H9 (cell line): ENCODE results near the gene TBC1D9. TPM values are rescaled to one million over a fixed set of nuclear protein-coding genes. Genes with fewer than 3 reads are reported as not detected.
"Not testable (repeated sequence)": the region's sequence is repeated elsewhere in the genome, so short reads cannot be mapped to it uniquely, and the experiment has no call there.

ENCODE experiments used
- DNase-seq: peaks from one replicate; pipeline ENCODE4 v3.0.0-alpha.2; 2017
- H2AFZ ChIP-seq: one replicate; pipeline ENCODE4 v1.6.1; 2013; ENCODE audit warnings: mild to moderate bottlenecking, low read length, control low read depth, moderate library complexity
- H2AK5ac ChIP-seq: 2 replicates; pipeline ENCODE4 v1.6.1; 2013; ENCODE audit warnings: low read length, control low read depth, mixed read lengths; ENCODE audit not compliant: insufficient read length
- H2BK120ac ChIP-seq: one replicate; pipeline ENCODE4 v1.6.1; 2013; ENCODE audit warnings: low read depth, mild to moderate bottlenecking, low read length, control low read depth, inconsistent platforms; ENCODE audit not compliant: poor library complexity, severe bottlenecking
- H2BK12ac ChIP-seq: 2 replicates; pipeline ENCODE4 v1.6.1; 2013; ENCODE audit warnings: low read length, control low read depth, mixed read lengths, low read depth; ENCODE audit not compliant: insufficient read length
- H2BK15ac ChIP-seq: 2 replicates; pipeline ENCODE4 v1.6.1; 2013; ENCODE audit warnings: low read depth, low read length, control low read depth
- H2BK20ac ChIP-seq: one replicate; pipeline ENCODE4 v1.6.1; 2013; ENCODE audit warnings: low read depth, mild to moderate bottlenecking, low read length, control low read depth, inconsistent platforms; ENCODE audit not compliant: poor library complexity, severe bottlenecking
- H2BK5ac ChIP-seq: 2 replicates; pipeline ENCODE4 v1.6.1; 2013; ENCODE audit warnings: low read length, control low read depth, mixed read lengths; ENCODE audit not compliant: insufficient read length
- H3K14ac ChIP-seq: 2 replicates; pipeline ENCODE4 v1.6.1; 2013; ENCODE audit warnings: low read length, control low read depth; ENCODE audit not compliant: insufficient read depth
- H3K18ac ChIP-seq: 2 replicates; pipeline ENCODE4 v1.6.1; 2013; ENCODE audit warnings: low read depth, mild to moderate bottlenecking, mixed read lengths, low read length, control low read depth; ENCODE audit not compliant: insufficient read length
- H3K23ac ChIP-seq: 2 replicates; pipeline ENCODE4 v1.6.1; 2013; ENCODE audit warnings: low read length, control low read depth, mixed read lengths, low read depth; ENCODE audit not compliant: insufficient read length
- H3K23me2 ChIP-seq: 2 replicates; pipeline ENCODE4 v1.6.1; 2013; ENCODE audit warnings: low read depth, mild to moderate bottlenecking, mixed read lengths, low read length, control low read depth; ENCODE audit not compliant: insufficient read length, poor library complexity, severe bottlenecking
- H3K27ac ChIP-seq: 2 replicates; pipeline ENCODE4 v1.5.1; 2013; ENCODE audit warnings: low read length, control low read depth, mixed read lengths, low read depth; ENCODE audit not compliant: insufficient read length
- H3K27me3 ChIP-seq: 2 replicates; pipeline ENCODE4 v1.6.1; 2013; ENCODE audit warnings: low read length, control low read depth, inconsistent platforms; ENCODE audit not compliant: insufficient read depth
- H3K4ac ChIP-seq: 2 replicates; pipeline ENCODE4 v1.6.1; 2013; ENCODE audit warnings: low read depth, mild to moderate bottlenecking, control low read depth, inconsistent platforms, low read length, moderate library complexity
- H3K4me1 ChIP-seq: 2 replicates; pipeline ENCODE4 v1.6.1; 2013; ENCODE audit warnings: low read length, control low read depth, inconsistent platforms; ENCODE audit not compliant: insufficient read depth
- H3K4me2 ChIP-seq: 2 replicates; pipeline ENCODE4 v1.6.1; 2013; ENCODE audit warnings: low read length, control low read depth, mixed read lengths; ENCODE audit not compliant: insufficient read length, insufficient read depth
- H3K56ac ChIP-seq: 2 replicates; pipeline ENCODE4 v1.6.1; 2013; ENCODE audit warnings: low read depth, mild to moderate bottlenecking, mixed read lengths, low read length, control low read depth; ENCODE audit not compliant: insufficient read length
- H3K79me1 ChIP-seq: 2 replicates; pipeline ENCODE4 v1.6.1; 2013; ENCODE audit warnings: low read depth, mild to moderate bottlenecking, moderate library complexity, low read length, control low read depth, inconsistent platforms; ENCODE audit not compliant: insufficient read depth, poor library complexity, severe bottlenecking
- H3K79me2 ChIP-seq: 2 replicates; pipeline ENCODE4 v1.6.1; 2013; ENCODE audit warnings: low read length, control low read depth, inconsistent platforms; ENCODE audit not compliant: insufficient read depth
- H3K9ac ChIP-seq: 2 replicates; pipeline ENCODE4 v1.6.1; 2013; ENCODE audit warnings: low read length, control low read depth, mixed read lengths; ENCODE audit not compliant: insufficient read length; ENCODE audit errors: extremely low read depth
- H3K9me3 ChIP-seq: one replicate; pipeline ENCODE4 v1.6.1; 2013; ENCODE audit warnings: low read depth, low read length, inconsistent platforms; ENCODE audit not compliant: control insufficient read depth
- H3T11ph ChIP-seq: one replicate; pipeline ENCODE4 v1.6.1; 2013; ENCODE audit warnings: mild to moderate bottlenecking, low read length, control low read depth, inconsistent platforms
- H4K20me1 ChIP-seq: one replicate; pipeline ENCODE4 v1.6.1; 2013; ENCODE audit not compliant: control insufficient read depth, insufficient read length, insufficient read depth
- H4K5ac ChIP-seq: 2 replicates; pipeline ENCODE4 v1.6.1; 2013; ENCODE audit warnings: low read depth, mild to moderate bottlenecking, mixed read lengths, low read length, control low read depth; ENCODE audit not compliant: insufficient read length
- H4K8ac ChIP-seq: replicated peaks from 2 replicates; pipeline ENCODE4 v1.6.1; 2013; ENCODE audit warnings: low read length, control low read depth, mixed read lengths, low read depth; ENCODE audit not compliant: insufficient read length
- H4K91ac ChIP-seq: 2 replicates; pipeline ENCODE4 v1.6.1; 2013; ENCODE audit warnings: low read depth, mild to moderate bottlenecking, moderate library complexity, mixed read lengths, low read length, control low read depth; ENCODE audit not compliant: insufficient read length
- H3K27ac Mint-ChIP-seq, 3 experiments: 2 replicates in 2 of 3; 3 replicates in 1 of 3; pipeline ENCODE4 v1.8.0; 2020 to 2021; ENCODE audit warnings: mixed read lengths in 3 of 3, mild to moderate bottlenecking in 1 of 3, moderate library complexity in 1 of 3
- H3K27me3 Mint-ChIP-seq: 2 replicates; pipeline ENCODE4 v1.8.0; 2021; ENCODE audit warnings: low read depth, mild to moderate bottlenecking, moderate library complexity, mixed read lengths
- H3K36me3 Mint-ChIP-seq, 3 experiments: 2 replicates in 2 of 3; 3 replicates in 1 of 3; pipeline ENCODE4 v1.8.0; 2020 to 2021; ENCODE audit warnings: low read depth in 3 of 3, mixed read lengths in 3 of 3; ENCODE audit not compliant: insufficient read depth in 1 of 3
- H3K4me1 Mint-ChIP-seq, 2 experiments: 2 replicates each; pipeline ENCODE4 v1.8.0; 2020; ENCODE audit warnings: mixed read lengths in 2 of 2
- H3K4me3 Mint-ChIP-seq, 2 experiments: 2 replicates in 1 of 2; 3 replicates in 1 of 2; pipeline ENCODE4 v1.8.0; 2020 to 2021; ENCODE audit warnings: mild to moderate bottlenecking in 2 of 2, mixed read lengths in 2 of 2, moderate library complexity in 1 of 2
- H3K9me3 Mint-ChIP-seq, 2 experiments: 2 replicates in 1 of 2; 3 replicates in 1 of 2; pipeline ENCODE4 v1.8.0; 2020; ENCODE audit warnings: mild to moderate bottlenecking in 2 of 2, mixed read lengths in 2 of 2, moderate library complexity in 1 of 2
- CTCF ChIP-seq: fragments of 200-600 bp; sonication (generic); conservative IDR thresholded peaks from 3 replicates; pipeline ENCODE4 v1.8.0; 2021; ENCODE audit warnings: antibody characterized with exemption, mild to moderate bottlenecking
- WGBS: extraction: QIAGEN DNeasy Blood & Tissue Kit; methylation state at CpG from one replicate; pipeline ENCODE4 v1.1.7; 2013; ENCODE audit warnings: missing lambda C conversion rate, low lambda C conversion rate, mixed read lengths; ENCODE audit not compliant: insufficient read length; ENCODE audit errors: extremely low coverage; 5-methylcytosine and 5-hydroxymethylcytosine counted together
- total RNA-seq: library from RNA; stranded (reverse); gene quantifications from 2 replicates; pipeline ENCODE4 v1.2.1, GENCODE V29; 2021

Gene TBC1D9
- total RNA-seq, 1 experiment from 2014 or later = 0.63 TPM

GRCh38 chr4:140789759-140790158 lies 33.6 kb upstream of the TBC1D9 start:
- no peaks in the 10 kb centered on the region for H3K27me3 ChIP-seq
- H2BK5ac ChIP-seq = no peak overlapping the region
- no peak overlapping the region for H4K5ac ChIP-seq
- peaks cover 4 to 13% (median 5%) of the 10 kb centered on the region in 3 experiments; a peak in 5 of 7 replicates for H3K36me3 Mint-ChIP-seq
- no peaks in the 10 kb centered on the region; the same call in 1 of the 2 replicates for H3K4me1 ChIP-seq
- H3K27ac Mint-ChIP-seq = no peak overlapping the region
- no peak for DNase-seq
- H3K23ac ChIP-seq = no peak overlapping the region
- no peaks in the 10 kb centered on the region for H3K79me2 ChIP-seq
- peaks cover 19 to 26% of the 10 kb centered on the region in 2 experiments for H3K9me3 Mint-ChIP-seq
- no peak for TF ChIP-seq CTCF
- H3K4ac ChIP-seq = no peak overlapping the region
- H3K27ac ChIP-seq = no peak overlapping the region
- H3T11ph ChIP-seq = no peak overlapping the region
- H3K9ac ChIP-seq = no peak overlapping the region
- H3K9me3 ChIP-seq = no peaks in the 10 kb centered on the region
- H3K23me2 ChIP-seq = no peaks in the 10 kb centered on the region
- no peak overlapping the region for H2BK15ac ChIP-seq
- H3K27me3 Mint-ChIP-seq = peaks cover 7% of the 10 kb centered on the region
- no peak overlapping the region for H2AFZ ChIP-seq
- H2AK5ac ChIP-seq = no peak overlapping the region
- no peaks in the 10 kb centered on the region for H3K79me1 ChIP-seq
- no CpG with 5 or more reads among the region's 5 CpGs for WGBS
- no peak overlapping the region for H3K14ac ChIP-seq
- no peak overlapping the region for H3K4me2 ChIP-seq
- H2BK12ac ChIP-seq = no peak overlapping the region
- H4K20me1 ChIP-seq = no peaks in the 10 kb centered on the region
- no peak overlapping the region for H4K8ac ChIP-seq
- peaks cover 5 to 6% of the 10 kb centered on the region in 2 experiments for H3K4me1 Mint-ChIP-seq
- H3K4me3 Mint-ChIP-seq = no peak overlapping the region
- H2BK20ac ChIP-seq = no peak overlapping the region
- H4K91ac ChIP-seq = no peak overlapping the region
- no peak overlapping the region for H3K56ac ChIP-seq
- no peak overlapping the region for H2BK120ac ChIP-seq
- H3K18ac ChIP-seq = no peak overlapping the region

DNA sequence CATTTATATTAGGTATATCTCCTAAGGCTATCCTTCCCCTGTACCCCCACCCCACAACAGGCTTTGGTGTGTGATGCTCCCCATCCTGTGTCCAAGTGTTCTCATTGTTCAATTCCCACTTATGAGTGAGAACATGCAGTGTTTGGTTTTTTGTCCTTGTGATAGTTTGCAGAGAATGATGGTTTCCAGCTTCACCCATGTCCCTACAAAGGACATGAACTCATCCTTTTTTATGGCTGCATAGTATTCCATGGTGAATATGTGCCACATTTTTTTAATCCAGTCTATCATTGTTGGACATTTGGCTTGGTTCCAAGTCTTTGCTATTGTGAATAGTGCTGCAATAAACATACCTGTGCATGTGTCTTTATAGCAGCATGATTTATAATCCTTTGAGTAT lies 26.6 kb upstream of the TBC1D9 start:
- not testable (repeated sequence) for DNase-seq, H3K9ac ChIP-seq, H3K23ac ChIP-seq, H3T11ph ChIP-seq, H4K20me1 ChIP-seq, H3K9me3 Mint-ChIP-seq, H3K27ac Mint-ChIP-seq, H3K4me1 ChIP-seq, H3K36me3 Mint-ChIP-seq, H4K5ac ChIP-seq, H2BK5ac ChIP-seq, H3K9me3 ChIP-seq, H2BK20ac ChIP-seq, H4K91ac ChIP-seq, H2BK15ac ChIP-seq, H3K27me3 ChIP-seq, H3K4ac ChIP-seq, H3K79me1 ChIP-seq, H3K18ac ChIP-seq, H3K4me1 Mint-ChIP-seq, H3K56ac ChIP-seq, H2BK12ac ChIP-seq, H4K8ac ChIP-seq, H2AK5ac ChIP-seq, H3K4me2 ChIP-seq, H3K27ac ChIP-seq, H3K4me3 Mint-ChIP-seq, H2BK120ac ChIP-seq, H3K27me3 Mint-ChIP-seq, H2AFZ ChIP-seq, H3K79me2 ChIP-seq, H3K14ac ChIP-seq, H3K23me2 ChIP-seq
